Activated T-helper 1 cell treated with Interleukin-2 at 50 U/mL for 16 hours (primary cell): ENCODE results near the gene RHBDD3.

Experiments
- DNase-seq: peaks from one replicate; pipeline ENCODE4 v3.0.0-alpha.2; 2020; ENCODE audit warnings: low read depth

RHBDD3 gene

DNA sequence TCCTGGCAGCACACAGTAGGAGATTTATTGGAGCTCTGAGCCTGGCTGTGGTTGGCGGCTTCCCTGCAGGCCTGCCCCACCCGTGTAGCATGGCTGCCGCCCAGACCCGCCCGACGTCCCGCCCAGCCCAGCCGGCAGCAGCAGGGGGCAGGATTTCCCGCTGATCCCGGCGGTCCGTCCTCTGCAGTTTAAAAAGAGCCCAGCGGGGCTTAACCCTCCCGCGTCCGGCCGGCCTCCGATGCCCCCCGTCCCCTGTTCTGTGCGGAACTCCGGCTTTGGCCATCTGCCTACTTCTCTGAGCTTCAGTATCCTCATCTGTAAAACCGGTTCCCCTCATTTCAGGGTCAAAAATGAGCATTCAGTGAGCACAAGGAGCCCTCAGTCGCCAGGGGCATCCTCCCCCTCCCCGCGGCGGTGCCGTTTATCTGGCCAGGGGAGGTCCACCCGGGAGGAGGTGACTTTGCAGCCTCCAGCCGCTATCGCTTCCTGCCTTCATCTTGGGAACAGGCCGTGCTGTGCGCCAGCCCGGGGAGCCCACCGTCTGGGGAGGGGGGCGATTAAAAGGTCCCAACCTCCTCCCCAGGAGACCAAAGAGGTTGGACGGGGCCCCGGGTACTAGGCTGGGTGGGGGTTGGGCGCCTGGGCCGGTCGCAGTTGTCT, 38.5 kb upstream of the RHBDD3 start, which contains the start of gene GAS2L1:
GAS2L1 (plus strand) TSS at position 476 of the 660 bp plus-strand sequence. CDS start 1,456 bp downstream, outside the sequence.
- no peak for DNase-seq

DNA sequence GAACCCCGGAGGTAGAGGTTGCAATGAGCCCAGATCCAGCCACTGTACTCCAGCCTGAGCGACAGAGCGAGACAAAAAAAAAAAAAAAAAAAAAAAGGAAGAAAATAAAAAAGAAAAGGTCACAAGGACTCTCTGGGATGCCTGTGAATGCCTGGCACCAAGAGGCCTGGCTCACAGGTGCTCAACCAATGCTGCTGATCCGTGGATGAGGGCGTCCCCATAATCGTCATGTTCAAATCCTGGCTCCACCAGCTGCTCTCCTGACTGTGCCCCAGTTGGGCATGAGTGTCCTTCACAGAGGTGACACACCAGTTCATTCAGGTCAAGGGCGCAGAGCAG, 38.0 kb upstream of the RHBDD3 start:
- DNase-seq: no peak

- no peak for DNase-seq
Observed at GRCh38 chr22:29302681-29303465, 35.1 kb upstream of the RHBDD3 start.

DNA sequence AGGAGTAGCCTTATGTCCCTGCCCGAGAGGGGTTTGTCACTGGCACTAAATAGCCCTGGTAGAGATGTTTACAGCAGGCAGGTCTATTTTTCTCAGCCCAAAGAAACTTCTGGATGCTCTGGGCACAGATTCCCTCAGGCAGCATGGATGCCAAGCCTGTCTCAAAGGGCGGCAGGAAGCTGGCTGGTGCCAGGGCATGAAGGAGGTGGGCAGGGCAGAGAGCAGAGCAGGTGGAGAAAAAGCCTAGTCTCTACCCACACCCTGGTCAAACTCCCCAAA, 34.6 kb upstream of the RHBDD3 start:
- no peak for DNase-seq

DNA sequence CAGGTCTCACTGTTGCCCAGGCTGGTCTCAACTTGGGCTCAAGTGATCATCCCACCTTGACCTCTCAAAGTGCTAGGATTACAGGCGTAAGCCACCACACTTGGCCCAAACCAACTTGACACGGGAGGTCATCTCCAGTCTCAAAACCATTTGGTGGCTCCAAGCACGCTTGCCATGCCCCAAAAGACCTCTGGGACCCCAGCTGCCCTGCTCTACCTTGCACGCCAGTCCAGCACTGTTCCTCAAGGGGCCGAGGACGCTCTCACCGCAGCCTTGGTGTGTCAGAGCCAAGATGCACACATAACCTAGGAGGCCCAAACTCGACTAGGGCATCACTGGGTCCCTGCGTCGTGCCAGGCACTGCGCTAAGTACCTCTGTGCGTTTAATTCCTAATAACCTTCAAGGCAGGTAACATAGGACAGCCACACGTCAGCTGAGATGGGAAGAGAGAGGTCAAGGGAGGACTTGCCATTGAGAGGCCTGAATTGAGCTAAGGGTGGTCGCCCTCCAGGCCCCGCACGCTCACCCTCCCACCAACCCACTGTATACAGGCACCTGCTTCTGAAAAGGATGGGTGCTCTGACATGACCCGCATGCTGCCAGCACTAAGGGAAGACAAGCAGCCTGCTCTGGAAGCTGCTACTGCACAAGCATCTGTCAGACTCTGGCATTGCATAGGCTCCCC, 34.1 kb upstream of the RHBDD3 start:
- DNase-seq: no peak

DNA sequence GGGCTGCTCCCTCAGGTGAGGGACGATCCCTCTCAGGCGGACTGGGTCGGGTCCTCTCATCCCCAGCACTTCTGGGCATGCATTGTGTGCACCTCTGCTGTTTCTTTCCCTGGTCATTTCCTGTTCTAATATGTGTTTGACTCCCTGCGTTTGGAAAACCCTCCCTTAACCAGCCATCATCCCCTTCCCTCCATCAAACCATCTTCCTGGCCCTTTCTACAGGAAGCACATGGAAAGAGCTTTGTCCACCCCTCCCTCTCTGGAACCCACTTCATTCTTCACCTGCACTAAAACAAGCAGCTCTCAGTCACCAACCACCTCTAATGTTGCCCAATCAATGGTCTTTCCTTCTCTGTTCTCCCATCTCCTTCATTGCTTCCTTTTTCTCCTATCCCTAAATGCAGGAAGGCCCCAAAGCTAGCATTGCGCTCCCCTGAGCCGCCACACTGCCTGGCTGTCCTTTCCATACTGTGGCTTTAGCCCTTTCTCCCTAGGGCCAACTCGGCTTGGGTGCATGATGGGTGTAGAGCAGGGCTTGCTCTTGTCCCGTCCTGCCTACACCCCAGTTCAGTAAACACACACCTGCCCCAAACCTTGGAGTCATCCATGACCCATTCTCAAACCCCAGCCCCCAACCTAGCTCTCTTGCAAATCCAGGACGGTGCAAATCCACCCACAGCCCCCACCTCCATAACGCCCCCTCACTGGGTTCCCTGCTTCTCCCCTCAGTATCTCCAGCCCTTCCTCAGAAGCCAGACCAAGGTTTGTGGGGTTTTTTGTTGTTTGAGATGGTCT, 33.2 kb upstream of the RHBDD3 start:
- DNase-seq: no peak

- no peak for DNase-seq
Observed at GRCh38 chr22:29300467-29300806, 32.7 kb upstream of the RHBDD3 start.

DNA sequence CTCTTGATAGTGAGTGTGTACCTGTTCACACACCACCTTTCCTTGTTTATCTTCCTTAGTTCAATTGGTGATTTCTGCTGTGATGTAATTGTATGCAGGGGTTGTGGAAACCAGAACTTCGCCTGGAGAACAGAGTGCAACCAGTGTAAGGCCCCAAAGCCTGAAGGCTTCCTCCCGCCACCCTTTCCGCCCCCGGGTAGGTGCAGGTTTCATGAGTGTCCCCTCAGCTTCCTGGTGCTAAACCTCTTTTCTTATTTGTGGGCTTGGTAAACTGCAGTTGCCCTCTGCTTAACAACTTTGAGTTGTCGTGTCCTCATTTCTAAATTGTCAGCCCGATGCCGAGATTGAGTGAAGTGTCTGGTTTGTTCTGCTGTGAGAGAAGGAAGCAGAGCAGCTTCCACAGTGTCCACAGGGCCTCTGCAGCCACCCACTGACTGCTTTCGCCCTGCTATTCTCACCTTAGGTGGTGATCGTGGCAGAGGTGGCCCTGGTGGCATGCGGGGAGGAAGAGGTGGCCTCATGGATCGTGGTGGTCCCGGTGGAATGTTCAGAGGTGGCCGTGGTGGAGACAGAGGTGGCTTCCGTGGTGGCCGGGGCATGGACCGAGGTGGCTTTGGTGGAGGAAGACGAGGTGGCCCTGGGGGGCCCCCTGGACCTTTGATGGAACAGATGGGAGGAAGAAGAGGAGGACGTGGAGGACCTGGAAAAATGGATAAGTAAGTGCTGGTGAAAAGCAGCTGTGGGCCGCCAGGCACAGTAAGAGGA, 31.5 kb upstream of the RHBDD3 start:
- no peak for DNase-seq

GRCh38 chr22:29298641-29299040, 30.9 kb upstream of the RHBDD3 start:
- no peak for DNase-seq

DNA sequence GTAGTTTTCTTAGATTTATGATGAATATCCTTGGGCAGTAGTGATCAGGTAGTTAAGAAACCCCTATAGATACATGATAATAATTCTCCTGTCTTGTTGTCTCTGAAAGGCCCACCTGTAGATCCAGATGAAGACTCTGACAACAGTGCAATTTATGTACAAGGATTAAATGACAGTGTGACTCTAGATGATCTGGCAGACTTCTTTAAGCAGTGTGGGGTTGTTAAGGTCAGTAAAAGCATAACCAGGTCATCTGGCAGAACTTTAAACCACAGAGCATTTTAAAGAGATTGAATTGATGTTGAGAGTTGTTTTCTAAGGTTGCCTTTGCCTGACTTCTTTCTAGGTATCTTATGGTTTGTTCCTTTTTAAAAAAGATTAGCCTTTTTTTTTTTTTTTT, 24.6 kb upstream of the RHBDD3 start:
- DNase-seq: no peak

- no peak for DNase-seq
Observed at GRCh38 chr22:29291215-29291614, 23.4 kb upstream of the RHBDD3 start.

- no peak for DNase-seq
Observed at GRCh38 chr22:29290061-29290460, 22.3 kb upstream of the RHBDD3 start.

DNA sequence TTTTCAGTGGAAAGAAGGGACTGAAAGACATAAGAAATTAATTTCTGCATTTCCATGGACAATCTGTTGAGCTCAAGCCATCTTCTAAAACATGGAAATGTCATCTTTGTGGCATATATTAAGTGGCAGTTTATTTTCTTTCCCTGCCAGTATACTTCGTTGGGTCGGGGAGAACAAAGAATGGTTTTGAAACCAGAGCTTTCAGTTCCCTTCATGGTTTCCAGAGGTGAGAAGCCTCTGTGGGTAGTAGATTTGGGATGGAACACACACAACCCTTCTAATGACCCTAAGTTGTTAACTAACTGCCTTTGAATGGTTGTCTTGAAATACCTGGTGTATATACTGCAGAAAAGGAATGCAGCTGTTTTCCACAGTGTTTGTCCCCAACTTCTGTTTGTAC, 21.1 kb upstream of the RHBDD3 start:
- no peak for DNase-seq

- DNase-seq: no peak
Observed at GRCh38 chr22:29284196-29284595, 16.4 kb upstream of the RHBDD3 start.

- no peak for DNase-seq
Observed at GRCh38 chr22:29277927-29278326, 10.1 kb upstream of the RHBDD3 start.

GRCh38 chr22:29275819-29276565, 8.2 kb upstream of the RHBDD3 start:
- DNase-seq: no peak

DNA sequence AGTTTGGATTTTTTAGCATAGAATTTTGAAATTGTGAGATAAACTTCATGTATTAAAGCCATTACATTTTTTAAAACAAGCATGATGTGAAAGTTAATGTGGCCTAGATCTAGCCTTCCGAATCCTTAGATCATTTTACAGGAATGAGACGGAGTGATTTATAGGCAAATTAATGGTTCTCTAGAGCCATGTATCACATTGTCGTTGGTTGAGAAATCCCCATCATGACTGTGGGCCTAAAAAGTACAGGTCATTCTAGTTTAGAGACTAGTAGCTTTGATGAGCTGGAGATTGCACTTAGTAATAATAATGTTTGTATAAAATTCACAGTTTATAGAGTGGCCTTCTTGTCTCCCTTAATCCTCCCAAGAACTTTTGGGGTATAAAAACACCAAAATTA, 7.4 kb upstream of the RHBDD3 start:
- DNase-seq: no peak

GRCh38 chr22:29272624-29273023, 4.8 kb upstream of the RHBDD3 start:
- no peak for DNase-seq

- no peak for DNase-seq
Observed at GRCh38 chr22:29270475-29271271, 2.9 kb upstream of the RHBDD3 start.

GRCh38 chr22:29269731-29270474, 2.1 kb upstream of the RHBDD3 start:
- no peak for DNase-seq
